GM21529 (cell line): ENCODE results near the gene CEP57L1.
"Not testable (repeated sequence)": the region's sequence is repeated elsewhere in the genome, so short reads cannot be mapped to it uniquely, and the experiment has no call there.

Experiments used
- ATAC-seq: cut with Tn5 transposase; IDR thresholded peaks from one replicate; pipeline ENCODE4 v1.9.1; 2021; ENCODE audit not compliant: unreplicated experiment

Gene CEP57L1

DNA sequence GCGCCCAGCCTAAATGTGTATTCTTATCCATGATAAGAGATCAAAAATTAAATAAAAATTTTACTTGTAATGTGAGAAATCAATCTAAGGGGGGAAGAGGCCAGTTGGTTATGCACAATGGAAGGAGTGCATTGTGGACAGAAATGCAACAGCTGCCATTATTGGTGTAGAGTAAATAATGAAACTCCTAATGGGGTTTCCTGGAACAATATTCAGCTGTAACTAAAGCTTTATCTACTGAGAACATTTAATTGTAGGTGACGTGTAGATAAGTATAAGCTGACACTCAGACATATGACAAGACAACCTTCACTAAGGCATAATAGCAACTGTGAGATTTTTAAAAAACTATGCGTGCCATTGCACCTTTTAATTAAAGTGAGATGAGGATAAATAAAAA, 71.4 kb downstream of the CEP57L1 start:
- no peak for ATAC-seq

- no peak for ATAC-seq
Measured at GRCh38 chr6:109167562-109167961, 72.3 kb downstream of the CEP57L1 start.

- no peak for ATAC-seq
Measured at GRCh38 chr6:109170333-109170732, 75.0 kb downstream of the CEP57L1 start.

DNA sequence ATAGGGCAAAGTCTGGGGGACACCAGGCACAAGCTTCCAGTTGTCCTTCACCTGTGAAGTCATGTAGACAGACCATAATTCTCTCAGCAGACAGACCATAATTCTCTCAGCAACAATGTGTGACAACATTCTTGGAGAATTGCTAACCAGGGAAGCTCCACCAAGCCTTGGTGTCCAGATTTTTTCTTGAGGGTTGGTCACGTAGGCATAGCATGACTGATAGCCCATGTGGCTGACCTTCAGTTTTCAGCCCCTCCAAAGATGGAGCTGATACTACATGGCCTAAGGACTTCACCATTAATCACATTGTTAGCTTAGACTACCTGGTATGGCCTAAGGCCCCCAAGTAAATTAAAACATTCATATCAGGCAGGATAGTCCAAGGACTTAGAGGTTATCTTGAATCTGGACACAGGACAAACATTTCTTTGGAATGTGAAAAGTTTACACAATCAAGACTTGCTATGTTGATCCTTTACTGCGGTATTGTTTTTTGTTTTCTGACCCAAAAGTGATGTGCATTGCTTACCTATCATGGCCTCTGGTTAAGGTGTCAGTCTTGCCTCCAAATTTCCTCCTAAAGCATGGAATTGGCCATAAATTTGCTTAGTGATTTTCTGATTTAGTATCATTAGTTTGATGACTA, 76.9 kb downstream of the CEP57L1 start:
- no peak for ATAC-seq

DNA sequence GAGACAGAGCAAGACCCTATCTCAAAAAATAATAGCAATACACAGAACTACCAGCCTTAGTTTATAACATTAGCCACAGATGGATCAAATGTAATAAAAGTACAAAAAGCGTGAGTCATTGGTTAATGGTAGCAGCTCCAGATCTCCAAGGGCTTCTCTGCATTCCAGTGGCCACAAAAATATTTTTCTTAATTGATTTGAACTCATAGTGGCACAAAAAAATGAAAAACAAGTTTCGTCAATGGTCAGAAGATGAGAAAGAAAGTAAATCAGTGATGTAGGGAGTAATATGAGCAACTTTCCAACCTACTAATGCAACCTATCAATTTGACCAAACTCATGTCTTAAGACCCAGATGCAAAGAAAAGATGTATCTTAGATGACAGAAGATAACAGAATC, 79.6 kb downstream of the CEP57L1 start:
- no peak for ATAC-seq

DNA sequence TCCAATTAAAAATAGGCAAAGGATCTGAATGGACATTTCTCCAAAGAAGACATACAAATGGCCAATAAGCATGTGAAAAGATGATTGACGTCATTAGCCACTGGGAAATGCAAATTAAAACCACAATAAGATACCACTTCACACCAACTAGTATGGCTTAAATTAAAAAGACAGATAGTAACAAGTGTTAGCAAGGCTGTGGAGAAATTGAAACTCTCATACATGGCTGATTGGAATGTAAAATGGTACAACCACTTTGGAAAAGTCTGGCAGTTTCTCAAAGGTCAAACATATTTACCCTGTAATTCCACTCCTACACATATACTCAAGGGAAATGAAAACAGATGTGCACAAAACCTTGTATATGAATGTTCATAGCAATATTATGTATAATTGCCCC, 83.6 kb downstream of the CEP57L1 start:
- ATAC-seq: no peak

DNA sequence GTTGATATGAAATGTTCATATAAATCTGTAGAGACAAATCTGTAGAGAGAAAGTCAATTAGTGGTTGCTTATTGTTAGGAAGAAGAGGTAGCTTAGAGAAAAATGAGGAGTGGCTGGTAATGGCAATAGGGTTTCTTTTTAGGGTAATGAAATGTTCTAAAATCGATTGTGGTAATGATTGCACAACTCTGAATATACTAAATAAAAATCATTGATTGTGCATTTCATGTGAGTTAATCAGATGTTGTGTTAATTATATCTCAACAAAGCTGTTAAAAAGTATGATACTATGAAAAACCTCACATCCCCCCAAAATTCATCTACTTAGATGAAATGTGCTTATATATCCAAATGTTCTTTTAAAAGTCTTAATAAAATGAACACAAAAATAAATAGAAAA, 84.2 kb downstream of the CEP57L1 start:
- no peak for ATAC-seq

- no peak for ATAC-seq
Measured at GRCh38 chr6:109182578-109182977, 87.3 kb downstream of the CEP57L1 start.

DNA sequence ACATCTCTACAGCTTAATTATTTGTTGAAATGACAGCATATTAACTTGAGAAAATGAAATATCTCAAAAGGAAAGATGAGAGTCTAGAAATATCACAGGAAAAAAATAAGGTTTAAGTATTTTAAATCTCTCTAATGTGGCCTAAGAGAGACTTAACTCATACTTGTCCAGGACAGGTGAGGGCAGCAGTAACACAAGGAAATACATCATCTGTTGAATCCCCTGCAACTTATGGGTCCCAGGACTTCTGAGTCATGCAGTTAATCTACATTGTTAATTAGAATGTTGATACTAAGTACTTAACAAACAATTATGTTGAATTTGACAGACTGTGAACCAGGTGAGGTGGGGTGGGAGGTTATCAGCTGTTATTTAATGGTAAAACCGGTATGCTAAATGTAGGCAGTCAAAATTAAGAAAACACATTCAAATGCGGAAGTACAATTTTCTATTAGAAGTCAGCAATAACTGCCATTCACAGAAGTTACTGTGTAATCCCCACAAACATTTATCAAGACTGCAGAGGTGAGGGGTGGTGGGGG, 87.9 kb downstream of the CEP57L1 start:
- no peak for ATAC-seq

DNA sequence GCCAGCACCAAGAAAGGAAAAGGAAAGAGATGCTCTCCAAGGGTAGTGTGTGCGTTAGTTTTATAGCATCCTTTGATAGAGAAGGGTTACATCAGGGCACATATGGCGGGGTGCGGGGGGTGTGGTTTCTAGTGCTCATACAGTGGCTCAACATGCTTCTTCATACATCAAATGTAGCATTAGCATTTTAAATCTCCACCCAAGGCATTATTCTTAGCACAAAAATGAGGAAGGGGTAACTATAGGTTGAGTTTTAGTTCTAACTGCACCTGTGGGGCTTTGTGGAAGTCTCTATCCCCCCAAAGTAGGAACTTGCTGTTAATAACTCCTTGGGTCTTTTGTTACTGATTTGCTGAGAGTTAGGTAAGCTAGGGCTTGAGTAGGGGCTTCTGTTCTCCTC, 89.3 kb downstream of the CEP57L1 start:
- no peak for ATAC-seq

GRCh38 chr6:109186012-109186411, 90.7 kb downstream of the CEP57L1 start:
- ATAC-seq: no peak

DNA sequence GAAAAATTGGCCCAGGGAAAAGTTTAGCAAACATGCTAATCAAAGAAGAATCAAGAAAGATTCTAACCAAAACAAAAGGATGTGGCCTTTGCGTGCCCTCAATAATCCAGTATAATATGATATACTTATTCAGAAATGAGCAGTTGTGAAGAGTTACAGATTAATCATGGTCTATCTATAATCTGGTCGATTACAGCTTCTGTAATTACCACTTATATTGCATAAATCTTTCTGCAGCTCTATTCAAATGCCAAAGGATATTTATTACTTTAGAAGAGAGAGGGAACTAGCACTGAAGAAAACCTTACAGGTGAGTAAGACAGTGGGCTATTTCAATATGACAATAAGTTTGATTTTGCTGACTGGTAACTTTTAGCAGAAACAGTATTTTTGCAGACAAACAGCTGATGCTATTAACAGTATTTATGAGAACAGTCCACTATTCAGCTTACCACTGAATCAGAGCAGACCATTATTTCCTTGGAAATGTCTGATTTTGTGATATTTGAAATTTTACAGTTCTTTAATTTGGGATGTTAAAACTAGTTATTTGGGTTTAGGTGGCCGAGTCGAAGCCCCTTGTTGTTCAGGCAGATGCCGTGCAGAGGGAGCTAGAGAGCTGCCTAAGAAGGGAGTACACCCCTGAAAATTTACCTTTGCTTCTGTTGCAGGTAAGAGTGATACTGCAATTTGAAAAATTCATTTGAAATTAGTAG, 92.2 kb downstream of the CEP57L1 start:
- no peak for ATAC-seq

DNA sequence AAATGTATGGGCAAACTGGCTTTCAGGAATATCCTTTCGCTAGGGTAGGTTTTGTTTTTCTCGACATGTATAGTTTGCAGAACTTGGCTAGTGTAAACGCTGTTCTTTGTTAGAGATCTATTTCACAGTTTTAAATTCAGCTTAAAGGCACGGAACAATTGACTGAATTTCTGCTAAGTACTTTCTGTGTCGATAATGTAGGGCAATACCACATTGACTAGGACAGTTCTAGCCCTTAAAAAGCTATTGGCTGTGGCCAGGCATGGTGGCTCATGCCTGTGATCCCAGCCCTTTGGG, 92.8 kb downstream of the CEP57L1 start:
- ATAC-seq: no peak

DNA sequence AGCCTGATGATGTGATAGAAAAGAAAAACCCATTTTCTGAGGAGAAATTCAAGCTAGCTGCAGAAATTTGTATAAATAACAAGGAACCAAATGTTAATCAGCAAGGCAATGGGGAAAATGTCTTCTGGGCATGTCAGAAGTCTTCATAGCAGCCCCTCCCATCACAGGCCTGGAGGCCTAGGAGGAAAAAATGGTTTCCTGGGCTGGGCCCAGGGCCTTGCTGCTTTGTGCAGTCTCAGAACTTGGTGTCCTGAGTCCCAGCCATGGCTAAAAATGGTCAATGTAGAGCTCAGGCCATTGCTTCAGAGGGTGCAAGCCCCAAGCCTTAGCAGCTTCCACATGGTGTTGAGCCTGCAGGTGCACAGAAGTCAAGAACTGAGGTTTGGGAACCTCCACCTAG, 96.1 kb downstream of the CEP57L1 start:
- ATAC-seq: not testable (repeated sequence)

DNA sequence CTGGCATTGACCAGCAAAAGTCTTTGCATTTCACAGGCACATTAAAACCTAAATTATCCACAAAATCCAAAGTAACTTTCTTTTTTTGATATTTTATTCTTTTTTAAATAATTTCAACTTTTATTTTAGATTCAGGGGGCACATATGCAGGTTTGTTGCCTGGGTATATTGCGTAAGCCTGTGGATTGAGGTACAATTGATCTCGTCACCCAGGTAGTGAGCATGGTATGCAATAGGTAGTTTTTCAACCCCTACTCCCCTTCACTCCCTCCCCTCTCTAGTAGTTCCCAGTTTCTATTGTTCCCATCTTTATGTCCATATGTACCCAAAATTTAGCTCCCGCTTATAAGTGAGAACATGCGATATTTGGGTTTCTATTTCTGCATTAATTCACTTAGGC, 97.6 kb downstream of the CEP57L1 start:
- no peak for ATAC-seq

DNA sequence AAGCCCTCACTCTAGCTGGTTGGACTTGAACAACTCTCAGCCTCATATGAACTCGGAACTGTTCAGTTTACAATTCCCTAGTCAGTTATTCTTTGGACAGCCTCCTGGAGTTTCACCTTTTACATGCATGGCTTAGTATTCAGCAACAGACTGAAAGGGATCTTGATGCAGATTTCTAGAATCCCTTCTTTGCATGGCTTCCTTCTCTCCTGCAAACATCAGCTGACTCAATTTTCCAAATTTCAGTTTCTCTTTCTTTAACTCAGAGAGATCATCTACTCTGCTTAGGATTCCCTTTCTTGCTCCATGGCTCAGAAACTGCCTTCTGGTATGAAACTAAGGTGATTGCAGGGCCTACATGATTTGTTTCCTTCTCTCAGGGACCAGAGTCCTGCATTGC, 99.6 kb downstream of the CEP57L1 start:
- no peak for ATAC-seq

- ATAC-seq: no peak
Measured at GRCh38 chr6:109197061-109197460, 101.8 kb downstream of the CEP57L1 start.

GRCh38 chr6:109202409-109203264, 107.3 kb downstream of the CEP57L1 start:
- ATAC-seq: no peak

GRCh38 chr6:109204511-109204910, 109.2 kb downstream of the CEP57L1 start:
- ATAC-seq: no peak

- ATAC-seq: no peak
Measured at GRCh38 chr6:109212683-109213082, 117.4 kb downstream of the CEP57L1 start.
